SK-MEL-5 (cell line): ENCODE measurements around the gene OSBP2. TPM values are rescaled to one million over a fixed set of nuclear protein-coding genes. Genes with fewer than 3 reads are reported as not detected.

Experiments used
- DNase-seq: peaks from one replicate; pipeline ENCODE4 v3.0.0-alpha.2; 2016; ENCODE audit warnings: low read depth, low spot score
- in situ Hi-C: cut with HindIII; loops from 2 replicates; pipeline ENCODE4 v1.10.0; 2016; ENCODE audit warnings: low sequenced_read_pairs, high pct_unique_total_duplicates, low pct_unique_long_range_greater_than_20kb
- total RNA-seq: library from RNA; depleted of rRNA; stranded (reverse); fragments of >200 nt; shearing (Covaris generic); gene quantifications from 2 replicates; pipeline ENCODE4 v1.2.3, GENCODE V29; 2014

OSBP2 gene
- total RNA-seq, 1 experiment from 2014 or later, result 1.8 TPM

GRCh38 chr22:30910358-30910757, 215.7 kb downstream of the OSBP2 start:
- no peak for DNase-seq
- in situ Hi-C loops, result no loop called here

GRCh38 chr22:30918761-30919160, 224.1 kb downstream of the OSBP2 start:
- in situ Hi-C loops, result no loop called here
- no peak for DNase-seq

- in situ Hi-C loops, result no loop called here
- DNase-seq, result no peak
Measured at GRCh38 chr22:30919973-30920372, 225.3 kb downstream of the OSBP2 start.

GRCh38 chr22:30920407-30920806, 225.7 kb downstream of the OSBP2 start:
- in situ Hi-C loops, result no loop called here

GRCh38 chr22:30921108-30921507, 226.4 kb downstream of the OSBP2 start:
- in situ Hi-C loops, result no loop called here
- no peak for DNase-seq

More at GRCh38 chr22:30920407-30920806, 225.7 kb downstream of the OSBP2 start:
- DNase-seq, result peak; percentile 77

GRCh38 chr22:30922151-30922611, 227.5 kb downstream of the OSBP2 start:
- in situ Hi-C loops, result no loop called here
- no peak for DNase-seq

GRCh38 chr22:30923168-30923900, 228.7 kb downstream of the OSBP2 start:
- no peak for DNase-seq
- in situ Hi-C loops, result no loop called here

GRCh38 chr22:30925667-30926066, 231.0 kb downstream of the OSBP2 start:
- in situ Hi-C loops, result no loop called here
- no peak for DNase-seq

GRCh38 chr22:30926706-30927105, 232.0 kb downstream of the OSBP2 start:
- in situ Hi-C loops, result no loop called here
- no peak for DNase-seq

GRCh38 chr22:30927806-30928205, 233.1 kb downstream of the OSBP2 start:
- no peak for DNase-seq

GRCh38 chr22:30928401-30928800, 233.7 kb downstream of the OSBP2 start:
- in situ Hi-C loops, result no loop called here
- DNase-seq, result no peak

More at GRCh38 chr22:30927806-30928205, 233.1 kb downstream of the OSBP2 start:
- in situ Hi-C loops, result no loop called here

GRCh38 chr22:30930228-30930627, 235.6 kb downstream of the OSBP2 start:
- DNase-seq, result no peak
- in situ Hi-C loops, result no loop called here

GRCh38 chr22:30931541-30932300, 237.0 kb downstream of the OSBP2 start:
- in situ Hi-C loops, result no loop called here
- no peak for DNase-seq

- DNase-seq, result no peak
- in situ Hi-C loops, result no loop called here
Measured at GRCh38 chr22:30932661-30933060, 238.0 kb downstream of the OSBP2 start.

- in situ Hi-C loops, result no loop called here
- DNase-seq, result no peak
Measured at GRCh38 chr22:30933457-30933856, 238.8 kb downstream of the OSBP2 start.

- in situ Hi-C loops, result no loop called here
- no peak for DNase-seq
Measured at GRCh38 chr22:30934053-30934452, 239.4 kb downstream of the OSBP2 start.

GRCh38 chr22:30940685-30941362, 246.2 kb downstream of the OSBP2 start:
- in situ Hi-C loops, result no loop called here

GRCh38 chr22:30941363-30941740, 246.7 kb downstream of the OSBP2 start:
- no peak for DNase-seq
- in situ Hi-C loops, result no loop called here

More at GRCh38 chr22:30940685-30941362, 246.2 kb downstream of the OSBP2 start:
- no peak for DNase-seq
